Keratinocyte (primary cell): ENCODE data around the gene TBL1XR1. TPM values are rescaled to one million over a fixed set of nuclear protein-coding genes. Genes with fewer than 3 reads are reported as not detected.

Experiments
- DNase-seq: peaks from one replicate; pipeline ENCODE4 v3.0.0-alpha.2; 2011; ENCODE audit warnings: low read depth, missing footprints, low spot score
- FAIRE-seq: peaks from 2 replicates; lab custom pipeline; 2011; peaks lifted over from hg19 to GRCh38; lab: Jason Lieb, UNC
- H2AFZ ChIP-seq: 2 replicates; pipeline ENCODE4 v1.6.0; 2012; ENCODE audit warnings: low read length, control low read depth, inconsistent platforms; ENCODE audit not compliant: control insufficient read depth
- H3K27ac ChIP-seq: 2 replicates; pipeline ENCODE4 v1.5.1; 2011; ENCODE audit warnings: low read length; ENCODE audit not compliant: control insufficient read depth, insufficient read depth
- H3K27me3 ChIP-seq: 3 replicates; pipeline ENCODE4 v1.6.0; 2011; ENCODE audit warnings: low read length; ENCODE audit not compliant: control insufficient read depth, insufficient read depth; ENCODE audit errors: extremely low read depth
- H3K36me3 ChIP-seq, 2 experiments: 2 replicates in 1 of 2; 3 replicates in 1 of 2; pipeline ENCODE4 v1.5.1; 2011; ENCODE audit warnings: low read length in 2 of 2, mild to moderate bottlenecking in 1 of 2; ENCODE audit not compliant: control insufficient read depth in 2 of 2, insufficient read depth in 2 of 2; ENCODE audit errors: extremely low read depth in 1 of 2
- H3K4me1 ChIP-seq: 3 replicates; pipeline ENCODE4 v1.5.1; 2011; ENCODE audit warnings: low read length; ENCODE audit not compliant: control insufficient read depth, insufficient read depth; ENCODE audit errors: extremely low read depth
- H3K4me2 ChIP-seq: 3 replicates; pipeline ENCODE4 v1.6.0; 2011; ENCODE audit warnings: low read depth, low read length; ENCODE audit not compliant: control insufficient read depth, insufficient read depth; ENCODE audit errors: extremely low read depth
- H3K4me3 ChIP-seq, 3 experiments: fragments of 200-600 bp in 1 of 3; sonication (generic) in 1 of 3; 2 replicates in 2 of 3; 3 replicates in 1 of 3; pipeline ENCODE4 v1.5.1; 2011 to 2016; ENCODE audit warnings: low read length in 3 of 3, mild to moderate bottlenecking in 3 of 3, control low read depth in 2 of 3, inconsistent platforms in 1 of 3, low read depth in 1 of 3, mixed read lengths in 1 of 3, mixed run types in 1 of 3, moderate library complexity in 1 of 3; ENCODE audit not compliant: control insufficient read depth in 2 of 3, insufficient read depth in 2 of 3; ENCODE audit errors: extremely low read depth in 1 of 3
- H3K79me2 ChIP-seq: 2 replicates; pipeline ENCODE4 v1.6.0; 2012; ENCODE audit warnings: low read length; ENCODE audit not compliant: control insufficient read depth, insufficient read depth
- H3K9ac ChIP-seq: 3 replicates; pipeline ENCODE4 v1.6.0; 2011; ENCODE audit warnings: low read length; ENCODE audit not compliant: control insufficient read depth, insufficient read depth; ENCODE audit errors: extremely low read depth
- H3K9me1 ChIP-seq: 3 replicates; pipeline ENCODE4 v1.6.0; 2011; ENCODE audit warnings: low read length; ENCODE audit not compliant: control insufficient read depth, insufficient read depth; ENCODE audit errors: extremely low read depth
- H3K9me3 ChIP-seq: 2 replicates; pipeline ENCODE4 v1.5.1; 2012; ENCODE audit warnings: low read depth, low read length; ENCODE audit not compliant: control insufficient read depth
- H4K20me1 ChIP-seq: 3 replicates; pipeline ENCODE4 v1.6.0; 2011; ENCODE audit warnings: low read length; ENCODE audit not compliant: control insufficient read depth, insufficient read depth; ENCODE audit errors: extremely low read depth
- EZH2 ChIP-seq: IDR thresholded peaks from one replicate; pipeline ENCODE4 v1.6.1; 2012; ENCODE audit warnings: inconsistent platforms, mild to moderate bottlenecking, low read length, moderate library complexity
- dilution Hi-C: fragments of 300-500 bp; cut with MboI; formaldehyde crosslinking; loops from one replicate; pipeline ENCODE4 v1.7.0; 2020; ENCODE audit warnings: low sequenced_read_pairs; ENCODE audit not compliant: extremely low pct_ligation_motif_present
- polyA plus RNA-seq, 5 experiments: library from polyadenylated mRNA; depleted of rRNA in 3 of 5; stranded (reverse) in 3 of 5; stranded (forward) in 1 of 5; unstranded in 1 of 5; fragments of >200 nt; gene quantifications; 1 replicate in 1 of 5; 2 replicates in 3 of 5; 3 replicates in 1 of 5; pipeline versions ENCODE4 v1.2.1 to v1.2.3, GENCODE V29; 2011 to 2012; ENCODE audit warnings: missing spikeins in 2 of 5, low read depth in 1 of 5, low replicate concordance in 1 of 5
- TF ChIP-seq, protein P1 (sequence below), 3 experiments: IDR thresholded peaks in 1 of 3; conservative IDR thresholded peaks in 1 of 3; optimal IDR thresholded peaks in 1 of 3; 2 replicates in 2 of 3; 3 replicates in 1 of 3; pipeline versions ENCODE3 to v1.5.1; 2011; ENCODE audit warnings: low read length in 3 of 3, mild to moderate bottlenecking in 3 of 3, moderate library complexity in 2 of 3, control low read depth in 1 of 3, inconsistent platforms in 1 of 3; ENCODE audit not compliant: insufficient read depth in 2 of 3; ENCODE audit errors: extremely low read depth in 1 of 3

Gene TBL1XR1
- polyA plus RNA-seq, 1 donor (not counting 4 experiments of a cell fraction or from before 2014, with no cell fraction given), result 169 TPM

DNA sequence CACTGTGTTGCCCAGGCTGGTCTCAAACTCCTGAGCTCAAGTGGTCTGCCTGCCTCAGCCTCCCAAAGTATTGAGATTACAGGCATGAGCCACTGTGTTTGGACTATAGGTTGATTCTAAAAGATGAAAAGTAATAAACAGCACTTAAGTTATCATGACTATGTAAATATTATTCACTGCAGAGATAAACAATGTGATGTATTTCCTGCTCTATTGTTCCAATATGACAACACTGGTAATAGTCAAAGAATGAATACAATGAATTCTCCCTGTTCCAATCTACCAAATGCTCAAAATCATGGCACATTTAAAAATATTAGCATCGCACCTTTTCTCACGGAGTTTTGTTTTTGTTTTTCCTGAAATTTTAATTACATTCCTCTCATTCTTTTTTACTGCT is 36.8 kb upstream of the TBL1XR1 start:
- H3K9me1 ChIP-seq, result no peaks in the 10 kb centered on the region
- H3K4me2 ChIP-seq, result no peak overlapping the region
- no peaks in the 10 kb centered on the region for H3K9me3 ChIP-seq
- H3K27ac ChIP-seq, result no peak overlapping the region
- no peaks in the 10 kb centered on the region for H4K20me1 ChIP-seq
- dilution Hi-C loops, result no loop called here
- no peak for FAIRE-seq
- H3K4me1 ChIP-seq, result peaks cover 9% of the 10 kb centered on the region
- no peak for TF ChIP-seq EZH2
- TF ChIP-seq, protein P1, sequence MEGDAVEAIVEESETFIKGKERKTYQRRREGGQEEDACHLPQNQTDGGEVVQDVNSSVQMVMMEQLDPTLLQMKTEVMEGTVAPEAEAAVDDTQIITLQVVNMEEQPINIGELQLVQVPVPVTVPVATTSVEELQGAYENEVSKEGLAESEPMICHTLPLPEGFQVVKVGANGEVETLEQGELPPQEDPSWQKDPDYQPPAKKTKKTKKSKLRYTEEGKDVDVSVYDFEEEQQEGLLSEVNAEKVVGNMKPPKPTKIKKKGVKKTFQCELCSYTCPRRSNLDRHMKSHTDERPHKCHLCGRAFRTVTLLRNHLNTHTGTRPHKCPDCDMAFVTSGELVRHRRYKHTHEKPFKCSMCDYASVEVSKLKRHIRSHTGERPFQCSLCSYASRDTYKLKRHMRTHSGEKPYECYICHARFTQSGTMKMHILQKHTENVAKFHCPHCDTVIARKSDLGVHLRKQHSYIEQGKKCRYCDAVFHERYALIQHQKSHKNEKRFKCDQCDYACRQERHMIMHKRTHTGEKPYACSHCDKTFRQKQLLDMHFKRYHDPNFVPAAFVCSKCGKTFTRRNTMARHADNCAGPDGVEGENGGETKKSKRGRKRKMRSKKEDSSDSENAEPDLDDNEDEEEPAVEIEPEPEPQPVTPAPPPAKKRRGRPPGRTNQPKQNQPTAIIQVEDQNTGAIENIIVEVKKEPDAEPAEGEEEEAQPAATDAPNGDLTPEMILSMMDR (optimal IDR thresholded peaks at IDR 0.05 in 1 of 3, IDR thresholded peaks at IDR 0.05 in 1 of 3, conservative IDR thresholded peaks at IDR 0.05 in 1 of 3; ENCODE audit: extremely low read depth in 1 of 3, insufficient read depth in 2 of 3, low read length in 3 of 3), result no peak
- no peaks in the 10 kb centered on the region for H3K27me3 ChIP-seq
- H3K36me3 ChIP-seq, result no peaks in the 10 kb centered on the region
- H3K9ac ChIP-seq, result no peak overlapping the region
- no peaks in the 10 kb centered on the region for H3K79me2 ChIP-seq
- no peak for DNase-seq
- H2AFZ ChIP-seq, result no peak overlapping the region
- H3K4me3 ChIP-seq, result no peak overlapping the region

DNA sequence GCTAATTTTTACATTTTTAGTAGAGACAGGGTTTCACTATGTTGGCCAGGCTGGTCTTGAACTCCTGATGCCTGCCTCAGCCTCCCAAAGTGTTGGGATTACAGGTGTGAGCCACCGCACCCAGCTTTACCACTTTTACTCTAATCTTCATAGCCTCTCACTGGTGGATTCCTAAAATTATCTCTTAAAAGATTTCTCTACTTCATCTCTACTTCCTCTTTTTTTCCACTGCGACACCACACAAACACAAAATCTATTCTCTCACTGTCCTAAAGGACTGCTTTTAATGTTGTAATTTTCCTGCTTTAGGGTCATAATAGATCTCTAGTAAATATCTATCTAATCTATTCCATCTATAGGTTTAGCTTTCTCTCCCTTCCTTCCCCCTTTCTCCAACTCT is 34.0 kb upstream of the TBL1XR1 start:
- no peak for TF ChIP-seq EZH2
- TF ChIP-seq, protein P1 (optimal IDR thresholded peaks at IDR 0.05 in 1 of 3, IDR thresholded peaks at IDR 0.05 in 1 of 3, conservative IDR thresholded peaks at IDR 0.05 in 1 of 3; ENCODE audit: extremely low read depth in 1 of 3, insufficient read depth in 2 of 3, low read length in 3 of 3), result no peak
- Histone ChIP-seq H2AFZ (no peak overlapping the region), H3K27ac (no peak overlapping the region), H3K79me2 (no peaks in the 10 kb centered on the region), H3K9me1 (no peaks in the 10 kb centered on the region), H3K27me3 (no peaks in the 10 kb centered on the region), H3K4me1 (no peaks in the 10 kb centered on the region), H3K9me3 (no peaks in the 10 kb centered on the region), H3K4me3 (no peak overlapping the region), H3K4me2 (no peak overlapping the region), H4K20me1 (no peaks in the 10 kb centered on the region), H3K36me3 (no peaks in the 10 kb centered on the region), H3K9ac (no peak overlapping the region)
- DNase-seq, result no peak
- no peak for FAIRE-seq
- dilution Hi-C loops, result no loop called here
